ENCODE data around the gene NMNAT2. TPM values are rescaled to one million over a fixed set of nuclear protein-coding genes. Genes with fewer than 3 reads are reported as not detected.
"Not testable (repeated sequence)": the region's sequence is repeated elsewhere in the genome, so short reads cannot be mapped to it uniquely, and the experiment has no call there.

Gene NMNAT2
- total and polyA plus RNA-seq, 2 of the 13 experiments (the other 11 are each of a cell fraction or from before 2014, with no cell fraction given) = not detected

GRCh38 chr1:183241471-183241870, 176.7 kb downstream of the NMNAT2 start:
- H3K4me3 ChIP-seq (replicated peaks in 1 of 3; ENCODE audit: insufficient read depth in 1 of 3, low read depth in 2 of 3, low read length in 3 of 3) = no peak overlapping the region
- no peaks in the 10 kb centered on the region for H3K9me3 ChIP-seq (ENCODE audit: low read length)
- H3K9ac ChIP-seq (ENCODE audit: insufficient read depth, low read depth, low read length) = no peak overlapping the region
- no peaks in the 10 kb centered on the region for H4K20me1 ChIP-seq (ENCODE audit: insufficient read depth, low read length)
- no peak for DNase-seq (ENCODE audit: low spot score)
- no peaks in the 10 kb centered on the region for H3K79me2 ChIP-seq (ENCODE audit: insufficient read depth, low read length)
- no peak overlapping the region for H3K27ac ChIP-seq (ENCODE audit: extremely low read length, insufficient read depth, low read length)
- no peak for FAIRE-seq
- no peak for TF ChIP-seq ZNF7 (CRISPR knock-in tag; IDR thresholded peaks at IDR 0.05)
- no peaks in the 10 kb centered on the region for H3K4me1 ChIP-seq (ENCODE audit: insufficient read depth, low read length)
- H3K27me3 ChIP-seq (ENCODE audit: control insufficient read depth in 1 of 2, insufficient read depth in 2 of 2, low read length in 2 of 2) = peaks cover 0 to 12% of the 10 kb centered on the region in 2 experiments; a peak in 2 of 5 replicates
- intact Hi-C loops (cut with micrococcal nuclease; ENCODE audit: unreplicated experiment) (no loop called here), in situ Hi-C loops (cut with HindIII; ENCODE audit: extremely low pct_ligation_motif_present, low pct_unique_long_range_greater_than_20kb) (no loop called here)
- ATAC-seq = no peak
- no peak overlapping the region for H2AFZ ChIP-seq (ENCODE audit: low read length)
- WGBS (ENCODE audit: low lambda C conversion rate) = 0% methylated on average over 3 of the region's 3 CpGs
- no peak overlapping the region for H3K4me2 ChIP-seq (ENCODE audit: low read depth, low read length)
- CTCF ChIA-PET (ENCODE audit: low intra/inter-chr PET ratio, low total read pairs) = no interaction called here
- no TSS peak for BruUV-seq (replicated peaks)
- POLR2A ChIA-PET = no interaction called here
- H3K36me3 ChIP-seq (replicated peaks in 1 of 2; ENCODE audit: control insufficient read depth in 1 of 2, insufficient read depth in 2 of 2, low read length in 2 of 2) = no peaks in the 10 kb centered on the region

GRCh38 chr1:183240853-183241252, 177.3 kb downstream of the NMNAT2 start:
- peaks cover 0 to 12% of the 10 kb centered on the region in 2 experiments; a peak in 2 of 5 replicates for H3K27me3 ChIP-seq (ENCODE audit: control insufficient read depth in 1 of 2, insufficient read depth in 2 of 2, low read length in 2 of 2)
- H2AFZ ChIP-seq (ENCODE audit: low read length); H3K4me2 ChIP-seq (ENCODE audit: low read depth, low read length); H3K4me1 ChIP-seq (ENCODE audit: insufficient read depth, low read length); H3K9me3 ChIP-seq (ENCODE audit: low read length); intact Hi-C loops (cut with micrococcal nuclease; ENCODE audit: unreplicated experiment); FAIRE-seq; H3K27ac ChIP-seq (ENCODE audit: extremely low read length, insufficient read depth, low read length); BruUV-seq (replicated peaks); H3K4me3 ChIP-seq (replicated peaks in 1 of 3; ENCODE audit: insufficient read depth in 1 of 3, low read depth in 2 of 3, low read length in 3 of 3); in situ Hi-C loops (cut with HindIII; ENCODE audit: extremely low pct_ligation_motif_present, low pct_unique_long_range_greater_than_20kb); H3K36me3 ChIP-seq (replicated peaks in 1 of 2; ENCODE audit: control insufficient read depth in 1 of 2, insufficient read depth in 2 of 2, low read length in 2 of 2); CTCF ChIA-PET (ENCODE audit: low intra/inter-chr PET ratio, low total read pairs); DNase-seq (ENCODE audit: low spot score); H3K9ac ChIP-seq (ENCODE audit: insufficient read depth, low read depth, low read length); H4K20me1 ChIP-seq (ENCODE audit: insufficient read depth, low read length); H3K79me2 ChIP-seq (ENCODE audit: insufficient read depth, low read length); ATAC-seq; POLR2A ChIA-PET: not testable (repeated sequence)
- whole genome bisulfite sequencing (ENCODE audit: low lambda C conversion rate) = 49% methylated on average over 8 of the region's 8 CpGs

GRCh38 chr1:183240526-183240825, 177.7 kb downstream of the NMNAT2 start:
- BruUV-seq (replicated peaks) = no TSS peak
- peaks cover 0 to 12% of the 10 kb centered on the region in 2 experiments; a peak in 2 of 5 replicates for H3K27me3 ChIP-seq (ENCODE audit: control insufficient read depth in 1 of 2, insufficient read depth in 2 of 2, low read length in 2 of 2)
- intact Hi-C loops (cut with micrococcal nuclease; ENCODE audit: unreplicated experiment) (no loop called here), in situ Hi-C loops (cut with HindIII; ENCODE audit: extremely low pct_ligation_motif_present, low pct_unique_long_range_greater_than_20kb) (no loop called here)
- ChIA-PET POLR2A (no interaction called here), CTCF (ENCODE audit: low intra/inter-chr PET ratio, low total read pairs) (no interaction called here)
- no peak overlapping the region for H3K4me2 ChIP-seq (ENCODE audit: low read depth, low read length)
- H3K9ac ChIP-seq (ENCODE audit: insufficient read depth, low read depth, low read length) = no peak overlapping the region
- FAIRE-seq = no peak
- H3K79me2 ChIP-seq (ENCODE audit: insufficient read depth, low read length) = no peaks in the 10 kb centered on the region
- DNase-seq (ENCODE audit: low spot score) = no peak
- no peak overlapping the region for H2AFZ ChIP-seq (ENCODE audit: low read length)
- no peaks in the 10 kb centered on the region for H3K36me3 ChIP-seq (replicated peaks in 1 of 2; ENCODE audit: control insufficient read depth in 1 of 2, insufficient read depth in 2 of 2, low read length in 2 of 2)
- 26% methylated on average over 4 of the region's 4 CpGs for WGBS (ENCODE audit: low lambda C conversion rate)
- no peaks in the 10 kb centered on the region for H4K20me1 ChIP-seq (ENCODE audit: insufficient read depth, low read length)
- no peak overlapping the region for H3K4me3 ChIP-seq (replicated peaks in 1 of 3; ENCODE audit: insufficient read depth in 1 of 3, low read depth in 2 of 3, low read length in 3 of 3)
- H3K4me1 ChIP-seq (ENCODE audit: insufficient read depth, low read length) = no peaks in the 10 kb centered on the region
- ATAC-seq = no peak
- no peak overlapping the region for H3K27ac ChIP-seq (ENCODE audit: extremely low read length, insufficient read depth, low read length)
- no peaks in the 10 kb centered on the region for H3K9me3 ChIP-seq (ENCODE audit: low read length)
- TF ChIP-seq ZNF503 (CRISPR knock-in tag; IDR thresholded peaks at IDR 0.05) (no peak), GTF2F1 (IDR thresholded peaks at IDR 0.05; ENCODE audit: low read length) (no peak), SUZ12 (IDR thresholded peaks at IDR 0.05; ENCODE audit: low read depth, low read length) (no peak), ZNF597 (CRISPR knock-in tag; IDR thresholded peaks at IDR 0.05) (no peak), NCOA1 (CRISPR knock-in tag; IDR thresholded peaks at IDR 0.05) (no peak), HNRNPK (IDR thresholded peaks at IDR 0.05; ENCODE audit: low read depth, low read length, poor library complexity, severe bottlenecking) (no peak), ZNF484 (CRISPR knock-in tag; IDR thresholded peaks at IDR 0.05; ENCODE audit: borderline replicate concordance, low read depth) (no peak), ZNF136 (CRISPR knock-in tag; IDR thresholded peaks at IDR 0.05; ENCODE audit: low read depth) (no peak), NFIB (CRISPR knock-in tag; IDR thresholded peaks at IDR 0.05; ENCODE audit: borderline replicate concordance) (no peak)

Measured in HepG2 (cell line).